IPS DF 4.7 (cell line): Measurements from ENCODE around the gene VPS25.

Experiments used
- DNase-seq: peaks from one replicate; pipeline ENCODE4 v3.0.0-alpha.2; 2013; ENCODE audit warnings: low spot score; ENCODE audit errors: extremely low read depth

The VPS25 gene

DNA sequence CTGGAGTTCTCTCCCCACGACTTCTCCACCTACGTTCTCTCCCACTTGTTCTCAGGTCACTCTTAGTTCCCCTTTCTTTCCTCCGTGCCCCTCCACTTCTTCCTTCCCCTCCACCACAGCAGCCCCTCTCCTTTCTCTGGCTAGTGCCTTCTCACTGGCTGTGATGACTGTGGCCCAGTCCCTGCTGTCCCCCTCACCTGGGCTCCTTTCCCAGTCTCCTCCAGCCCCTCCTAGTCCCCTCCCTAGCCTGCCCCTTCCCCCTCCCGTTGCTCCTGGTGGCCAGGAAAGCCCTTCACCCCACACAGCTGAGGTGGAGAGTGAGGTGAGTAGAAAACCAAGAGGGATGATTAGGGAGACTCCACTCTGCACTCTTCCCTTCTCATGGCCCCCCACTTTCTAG, 21.8 kb downstream of the VPS25 start:
- no peak for DNase-seq

- no peak for DNase-seq
These were observed 22.2 kb downstream of the VPS25 start for GRCh38 chr17:42795465-42795864.

- no peak for DNase-seq
These were observed 23.0 kb downstream of the VPS25 start for GRCh38 chr17:42796066-42796758.

DNA sequence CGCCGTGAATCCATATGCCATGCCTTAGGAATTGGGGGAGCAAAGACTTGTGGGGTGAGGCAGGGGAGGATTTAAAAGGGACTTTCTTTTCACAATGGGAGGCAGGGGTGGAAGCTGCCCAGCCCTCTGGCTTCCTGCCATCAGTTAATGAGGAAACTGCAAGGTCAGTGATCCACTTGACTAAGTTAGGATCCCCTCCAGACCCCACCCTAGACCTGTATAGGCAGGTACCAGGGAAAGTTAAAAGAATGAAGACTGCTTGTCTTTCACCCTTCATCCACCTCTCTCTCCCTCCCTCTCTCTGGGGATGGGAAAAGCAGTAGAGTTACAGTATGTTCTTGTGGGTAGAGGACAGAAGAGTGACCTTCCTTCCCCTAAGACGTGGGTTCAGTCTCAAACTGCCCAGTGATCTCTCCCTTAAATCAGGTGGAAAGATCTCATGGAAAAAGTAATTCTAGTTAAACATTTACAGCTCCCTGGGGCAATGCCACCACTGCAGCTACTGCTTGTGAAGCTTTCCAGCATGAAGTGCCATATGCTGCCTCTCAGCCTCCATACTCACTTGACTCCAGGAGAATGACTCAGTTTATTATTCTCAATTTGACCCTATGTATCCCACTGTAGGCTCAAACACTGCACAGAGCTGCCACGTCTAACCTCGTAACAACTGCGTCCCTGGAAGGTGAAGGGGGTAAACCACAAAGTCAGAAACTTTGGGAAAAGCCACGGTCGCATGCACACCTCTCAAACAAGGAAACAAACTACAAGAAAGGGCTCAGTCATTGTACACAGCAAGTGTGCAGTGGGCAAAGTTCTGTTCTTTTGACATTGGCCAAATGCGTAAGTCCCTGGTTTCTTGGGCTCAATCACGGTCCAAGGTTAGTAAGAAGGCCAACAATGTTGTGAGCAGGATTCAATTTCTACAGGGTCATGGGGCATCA, 24.1 kb downstream of the VPS25 start:
- no peak for DNase-seq

DNA sequence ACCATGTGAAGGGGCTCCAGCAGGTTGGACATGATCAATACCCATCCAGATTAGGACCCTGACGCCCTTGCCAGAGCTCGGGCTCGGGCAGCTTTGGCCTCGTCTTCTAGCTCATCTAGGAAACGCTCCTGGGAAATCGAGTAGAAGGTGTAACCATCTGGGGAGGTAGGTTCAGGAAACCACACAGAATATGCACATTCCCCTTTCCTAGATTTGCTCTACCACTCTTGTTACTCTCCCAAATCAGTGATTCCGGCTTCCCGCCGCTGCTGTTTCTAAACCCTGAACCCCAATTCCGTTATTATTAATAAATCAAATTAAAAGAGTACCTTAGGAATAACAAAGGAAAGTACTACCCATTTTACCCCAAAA, 24.7 kb downstream of the VPS25 start:
- DNase-seq = no peak

DNA sequence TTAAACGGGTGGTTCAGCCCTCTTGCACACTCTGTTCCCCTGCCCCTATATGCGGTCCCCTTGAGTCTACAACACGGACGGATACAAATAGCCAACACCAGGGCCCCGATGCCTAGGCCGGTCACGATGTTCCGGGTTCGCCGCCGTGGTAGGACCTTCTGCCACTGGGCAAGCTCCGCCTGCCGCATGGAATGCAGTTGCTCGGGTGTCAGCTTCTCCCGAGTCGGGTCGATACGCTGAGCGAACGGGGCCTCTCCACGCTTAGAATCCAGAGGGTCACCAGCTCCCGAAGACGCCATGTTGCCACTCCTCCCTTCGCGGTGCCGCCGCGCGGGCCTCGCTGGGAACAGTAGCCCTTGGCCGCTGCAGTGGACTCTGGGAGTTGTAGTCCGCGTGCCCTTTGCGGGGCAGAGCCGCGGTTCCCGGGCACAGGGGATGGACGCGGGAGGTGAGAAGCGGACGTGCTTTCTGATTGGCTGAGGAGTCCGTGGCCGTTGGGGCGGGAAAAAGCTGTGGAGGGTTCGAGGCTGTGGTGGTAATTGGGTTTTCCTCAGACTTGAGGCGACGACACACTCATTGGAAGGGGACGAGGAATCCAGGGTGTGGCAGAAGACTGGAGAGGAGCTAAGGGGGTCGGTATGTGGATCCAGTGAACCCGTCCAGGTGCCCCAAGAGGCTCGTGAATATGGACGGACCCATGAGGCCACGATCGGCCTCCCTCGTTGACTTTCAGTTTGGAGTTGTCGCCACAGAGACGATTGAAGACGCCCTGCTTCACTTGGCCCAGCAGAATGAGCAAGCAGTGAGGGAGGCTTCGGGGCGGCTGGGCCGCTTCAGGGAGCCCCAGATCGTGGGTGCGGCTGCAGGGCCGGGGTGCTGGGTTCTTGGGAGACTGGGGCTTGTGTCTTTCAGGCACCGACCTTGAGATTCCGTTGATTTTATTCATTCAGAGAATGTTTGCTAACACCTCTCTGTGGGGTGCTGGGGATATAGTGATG, 25.4 kb downstream of the VPS25 start, which contains the start of the genes CNTD1 and COA3:
Gene CNTD1, plus strand, starts transcription at position 479 of the 998 bp plus-strand sequence. Its CDS starts 207 bp downstream, at position 686.
Gene COA3, minus strand, starts transcription at position 322 of the 998 bp plus-strand sequence. Its CDS starts 23 bp downstream, at position 299.
- DNase-seq = peak; percentile 71

DNA sequence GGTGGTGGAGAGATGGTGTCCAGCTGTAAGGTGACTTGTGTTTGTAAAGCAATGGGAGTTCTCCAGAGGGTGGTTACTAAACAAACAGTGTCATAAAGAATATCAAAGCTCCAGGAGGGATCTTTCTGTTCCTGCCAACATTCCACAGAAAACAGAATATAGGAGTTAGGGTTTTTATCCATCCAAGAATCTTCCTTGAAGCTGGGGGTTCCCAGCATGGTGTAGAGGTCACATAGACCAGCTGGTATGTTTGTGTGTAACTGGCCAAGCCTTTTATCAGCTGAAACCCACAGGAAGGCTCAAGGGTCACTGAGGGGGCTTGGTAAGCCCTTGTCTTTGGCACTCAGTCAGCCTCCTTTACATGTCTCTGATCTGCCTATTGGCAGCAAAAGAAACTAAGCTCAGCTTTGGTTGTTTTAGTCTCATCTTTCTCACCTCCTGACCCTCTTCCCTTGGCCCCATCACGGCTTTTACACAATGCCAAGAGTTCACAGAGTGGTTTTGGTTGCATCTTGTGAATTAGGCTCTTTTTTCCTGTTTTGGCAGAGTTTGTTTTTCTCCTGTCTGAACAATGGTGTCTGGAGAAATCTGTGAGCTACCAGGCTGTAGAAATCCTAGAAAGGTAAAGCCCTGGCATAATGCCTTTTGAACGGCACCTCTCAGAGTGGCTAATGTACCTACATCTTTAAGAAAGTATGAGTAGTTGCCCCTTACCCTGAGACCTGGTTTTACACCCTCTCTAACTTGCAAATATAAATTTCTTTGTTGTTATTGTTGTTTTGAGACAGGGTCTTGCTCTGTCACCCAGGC, 30.0 kb downstream of the VPS25 start:
- no peak for DNase-seq

DNA sequence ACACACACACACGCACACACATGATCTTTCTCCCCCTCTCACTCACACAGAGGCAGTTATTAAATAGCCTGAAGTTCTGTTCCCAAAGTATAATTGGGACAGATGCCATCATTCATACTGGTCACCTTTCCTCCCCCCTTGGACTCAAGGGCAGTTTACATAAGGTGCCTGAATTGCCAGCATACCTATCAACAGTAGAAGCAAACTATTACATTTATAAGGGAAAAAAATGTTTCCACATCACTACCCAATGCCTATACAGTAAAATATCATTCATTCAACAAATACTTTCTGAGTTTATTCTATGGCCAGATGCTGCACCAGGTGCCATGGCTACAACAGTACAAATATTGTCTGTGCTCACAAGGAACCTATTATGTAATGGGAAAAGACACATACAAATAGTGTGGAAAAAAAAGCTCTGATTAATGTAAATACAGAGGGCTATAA, 31.7 kb downstream of the VPS25 start:
- DNase-seq = no peak

DNA sequence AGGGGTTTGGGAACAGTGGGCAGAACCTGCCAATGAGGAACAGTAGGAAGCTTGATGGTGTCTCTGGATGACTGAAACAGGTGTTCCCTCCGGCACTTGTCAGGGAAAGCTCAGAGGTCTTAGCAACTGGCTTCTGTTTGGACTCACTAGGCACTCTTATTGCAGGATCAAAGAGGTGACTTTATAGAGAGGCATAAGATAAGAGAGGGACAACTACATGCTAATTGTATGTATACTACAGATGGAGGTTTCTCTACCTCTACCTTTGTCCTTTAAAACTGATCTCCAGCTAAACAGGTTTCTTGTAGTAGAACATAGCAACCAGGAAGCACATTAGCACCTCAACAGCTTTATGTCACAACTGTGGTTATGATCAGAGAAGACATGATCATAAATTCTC, 33.0 kb downstream of the VPS25 start:
- no peak for DNase-seq

DNA sequence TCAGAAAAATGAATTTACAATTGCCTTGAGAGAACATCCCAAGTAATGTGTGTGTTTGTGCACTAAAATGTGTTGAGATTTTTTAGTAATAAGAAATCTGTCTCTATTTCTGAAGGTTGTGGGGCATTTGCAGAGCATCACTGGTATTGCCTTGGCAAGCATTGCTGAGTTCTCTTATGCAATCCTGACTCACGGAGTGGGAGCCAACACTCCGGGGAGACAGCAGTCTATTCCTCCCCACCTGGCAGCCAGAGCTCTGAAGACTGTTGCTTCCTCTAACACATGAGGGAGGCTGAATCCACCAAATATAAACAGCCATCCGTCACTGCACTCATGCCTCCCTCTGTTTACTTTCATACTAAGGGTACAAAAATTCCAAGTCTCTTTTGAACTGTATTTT, 36.0 kb downstream of the VPS25 start:
- no peak for DNase-seq

- no peak for DNase-seq
These were observed 41.6 kb downstream of the VPS25 start for GRCh38 chr17:42814633-42815399.

- DNase-seq = no peak
These were observed 44.6 kb downstream of the VPS25 start for GRCh38 chr17:42817866-42818265.

DNA sequence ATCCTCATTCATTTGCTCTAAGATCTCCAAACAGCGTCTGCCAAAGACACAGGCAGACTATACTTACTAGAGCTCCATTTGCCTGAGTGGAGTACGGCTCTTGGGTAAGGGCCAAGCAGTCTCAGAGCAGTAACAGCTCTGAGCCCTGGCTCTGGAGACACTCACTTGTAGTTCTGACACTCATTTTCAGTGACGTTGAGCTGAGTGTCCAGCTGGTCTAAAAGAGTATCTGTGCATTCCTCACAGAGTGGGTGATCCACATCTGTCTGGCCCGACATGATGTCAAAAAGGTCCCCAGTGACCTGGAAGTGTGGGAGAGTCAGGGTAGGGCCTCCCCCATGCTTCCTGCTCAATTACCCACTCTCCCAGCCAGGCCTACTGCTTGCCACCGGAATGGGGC, 45.1 kb downstream of the VPS25 start:
- no peak for DNase-seq

DNA sequence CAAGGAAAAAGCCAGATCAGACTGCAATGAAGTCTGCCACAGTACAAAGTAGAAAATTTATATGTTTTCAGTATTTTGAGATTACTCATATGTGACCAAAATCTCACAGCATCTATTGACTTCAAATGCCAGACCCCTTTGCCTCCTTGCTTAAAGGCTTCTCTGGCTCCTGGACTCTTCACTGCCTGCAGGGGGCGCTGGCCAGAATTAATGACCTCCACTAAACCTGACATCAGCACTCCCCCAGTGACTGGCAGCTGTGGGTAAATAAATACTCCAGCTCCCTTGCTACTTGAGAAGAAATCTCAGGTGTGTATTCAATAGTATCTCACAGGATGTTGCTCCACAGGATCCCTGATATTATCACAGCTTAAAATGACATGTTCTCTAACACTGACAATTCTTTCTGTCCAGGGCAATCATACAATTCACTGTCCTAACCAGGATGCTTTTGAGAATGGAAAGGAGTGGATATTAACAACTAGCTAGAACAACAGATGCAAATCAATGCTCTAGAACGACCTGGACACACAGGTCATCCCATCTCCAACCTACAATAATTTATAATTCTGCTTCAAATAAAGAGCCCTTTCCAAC, 46.8 kb downstream of the VPS25 start:
- no peak for DNase-seq

- DNase-seq = no peak
These were observed 47.9 kb downstream of the VPS25 start for GRCh38 chr17:42821176-42821575.

GRCh38 chr17:42827472-42827871, 54.2 kb downstream of the VPS25 start:
- no peak for DNase-seq
